Trophoblast cell (in vitro differentiated cells and primary cell): ENCODE results near the gene ABCC6.

Experiments
- DNase-seq, 2 donors: peaks; one replicate each; pipeline ENCODE4 v3.0.0-alpha.2; 2016
- H2AFZ ChIP-seq: 2 replicates; pipeline ENCODE4 v1.6.1; 2013; ENCODE audit warnings: low read length, moderate library complexity, mild to moderate bottlenecking; ENCODE audit not compliant: insufficient read depth, poor library complexity
- H2AK5ac ChIP-seq: 2 replicates; pipeline ENCODE4 v1.6.1; 2013; ENCODE audit warnings: mild to moderate bottlenecking, low read length
- H2BK120ac ChIP-seq: 2 replicates; pipeline ENCODE4 v1.6.1; 2013; ENCODE audit warnings: low read length, mild to moderate bottlenecking, moderate library complexity; ENCODE audit not compliant: insufficient read depth, poor library complexity
- H2BK12ac ChIP-seq: 2 replicates; pipeline ENCODE4 v1.6.1; 2013; ENCODE audit warnings: mild to moderate bottlenecking, low read length, moderate library complexity
- H2BK5ac ChIP-seq: 2 replicates; pipeline ENCODE4 v1.6.1; 2013; ENCODE audit warnings: low read length, low read depth, moderate library complexity, mild to moderate bottlenecking; ENCODE audit not compliant: poor library complexity
- H3K14ac ChIP-seq: 2 replicates; pipeline ENCODE4 v1.6.1; 2013; ENCODE audit warnings: mild to moderate bottlenecking, low read length
- H3K18ac ChIP-seq: 2 replicates; pipeline ENCODE4 v1.6.1; 2013; ENCODE audit warnings: mild to moderate bottlenecking, low read length
- H3K23ac ChIP-seq: 2 replicates; pipeline ENCODE4 v1.6.1; 2013; ENCODE audit warnings: low read length
- H3K27ac ChIP-seq: 2 replicates; pipeline ENCODE4 v1.5.1; 2013; ENCODE audit warnings: low read depth, mild to moderate bottlenecking, inconsistent platforms, low read length, moderate library complexity
- H3K27me3 ChIP-seq: 2 replicates; pipeline ENCODE4 v1.6.1; 2013; ENCODE audit warnings: inconsistent platforms, mild to moderate bottlenecking, low read length, moderate library complexity; ENCODE audit not compliant: insufficient read depth
- H3K36me3 ChIP-seq, 2 experiments: 1 replicate in 1 of 2; 2 replicates in 1 of 2; pipeline ENCODE4 v1.6.1; 2013; ENCODE audit warnings: low read length in 2 of 2, mild to moderate bottlenecking in 2 of 2, moderate library complexity in 1 of 2; ENCODE audit not compliant: insufficient read depth in 2 of 2, control insufficient read depth in 1 of 2
- H3K4ac ChIP-seq: 2 replicates; pipeline ENCODE4 v1.6.1; 2013; ENCODE audit warnings: low read depth, mild to moderate bottlenecking, low read length, moderate library complexity
- H3K4me1 ChIP-seq, 2 experiments: 1 replicate in 1 of 2; 2 replicates in 1 of 2; pipeline ENCODE4 v1.6.1; 2013; ENCODE audit warnings: low read length in 2 of 2, mild to moderate bottlenecking in 2 of 2, moderate library complexity in 1 of 2; ENCODE audit not compliant: insufficient read depth in 2 of 2, control insufficient read depth in 1 of 2
- H3K4me2 ChIP-seq: 2 replicates; pipeline ENCODE4 v1.6.1; 2013; ENCODE audit warnings: inconsistent platforms, mild to moderate bottlenecking, low read length, moderate library complexity
- H3K4me3 ChIP-seq: 2 replicates; pipeline ENCODE4 v1.5.1; 2013; ENCODE audit warnings: mild to moderate bottlenecking, low read depth, low read length, inconsistent platforms
- H3K79me1 ChIP-seq: one replicate; pipeline ENCODE4 v1.6.1; 2013; ENCODE audit warnings: low read length
- H3K79me2 ChIP-seq: 2 replicates; pipeline ENCODE4 v1.6.1; 2013; ENCODE audit warnings: low read length, mild to moderate bottlenecking; ENCODE audit not compliant: control insufficient read depth, insufficient read depth, poor library complexity
- H3K9ac ChIP-seq: 2 replicates; pipeline ENCODE4 v1.6.1; 2013; ENCODE audit warnings: mild to moderate bottlenecking, low read length
- H3K9me3 ChIP-seq: 2 replicates; pipeline ENCODE4 v1.6.1; 2013; ENCODE audit warnings: low read depth, mild to moderate bottlenecking, control low read depth, inconsistent platforms, low read length; ENCODE audit not compliant: insufficient read depth
- H4K12ac ChIP-seq: 2 replicates; pipeline ENCODE4 v1.6.1; 2013; ENCODE audit warnings: low read depth, mild to moderate bottlenecking, low read length, moderate library complexity
- H4K8ac ChIP-seq: 2 replicates; pipeline ENCODE4 v1.6.1; 2013; ENCODE audit warnings: low read depth, mild to moderate bottlenecking, low read length, moderate library complexity
- H4K91ac ChIP-seq: one replicate; pipeline ENCODE4 v1.6.1; 2013; ENCODE audit warnings: low read depth, mild to moderate bottlenecking, low read length, moderate library complexity
- WGBS: extraction: QIAGEN DNeasy Blood & Tissue Kit; methylation state at CpG from one replicate; pipeline ENCODE4 v1.1.7; 2013; ENCODE audit warnings: missing lambda C conversion rate; ENCODE audit not compliant: insufficient read length, insufficient coverage; ENCODE audit errors: extremely low coverage; 5-methylcytosine and 5-hydroxymethylcytosine counted together

ABCC6 gene

GRCh38 chr16:16108759-16109158 is 114.5 kb downstream of the ABCC6 start:
- H2BK12ac ChIP-seq, result no peak overlapping the region
- H3K36me3 ChIP-seq, result peaks cover 32 to 39% of the 10 kb centered on the region in 2 experiments
- H2BK120ac ChIP-seq, result no peak overlapping the region
- DNase-seq, result peak; percentile 24 to 54
- no peak overlapping the region for H2BK5ac ChIP-seq
- H3K79me1 ChIP-seq, result no peaks in the 10 kb centered on the region
- H2AFZ ChIP-seq, result no peak overlapping the region
- H3K9me3 ChIP-seq, result peaks cover 4% of the 10 kb centered on the region
- no peak overlapping the region for H3K14ac ChIP-seq
- H3K79me2 ChIP-seq, result no peaks in the 10 kb centered on the region
- H3K9ac ChIP-seq, result no peak overlapping the region
- no peak overlapping the region for H4K12ac ChIP-seq
- no peaks in the 10 kb centered on the region for H3K27me3 ChIP-seq
- H3K4me1 ChIP-seq, result no peaks in the 10 kb centered on the region
- H4K8ac ChIP-seq, result no peak overlapping the region
- no peak overlapping the region for H3K23ac ChIP-seq
- no peak overlapping the region for H3K4me2 ChIP-seq
- H3K4me3 ChIP-seq, result no peak overlapping the region
- H3K4ac ChIP-seq, result no peak overlapping the region
- no CpG with 5 or more reads among the region's 6 CpGs for WGBS
- H2AK5ac ChIP-seq, result no peak overlapping the region
- no peak overlapping the region for H4K91ac ChIP-seq
- no peak overlapping the region for H3K27ac ChIP-seq
- H3K18ac ChIP-seq, result no peak overlapping the region

GRCh38 chr16:16107839-16108238 is 115.5 kb downstream of the ABCC6 start:
- no peaks in the 10 kb centered on the region for H3K79me1 ChIP-seq
- no peak overlapping the region for H4K12ac ChIP-seq
- H2BK5ac ChIP-seq, result no peak overlapping the region
- no peak overlapping the region for H3K9ac ChIP-seq
- no peak overlapping the region for H2AK5ac ChIP-seq
- H4K91ac ChIP-seq, result no peak overlapping the region
- peaks cover 32 to 38% of the 10 kb centered on the region in 2 experiments for H3K36me3 ChIP-seq
- no peak overlapping the region for H3K27ac ChIP-seq
- no peak overlapping the region for H3K18ac ChIP-seq
- no peak overlapping the region for H3K14ac ChIP-seq
- H3K4me3 ChIP-seq, result no peak overlapping the region
- no peaks in the 10 kb centered on the region for H3K27me3 ChIP-seq
- no peak overlapping the region for H2AFZ ChIP-seq
- H4K8ac ChIP-seq, result no peak overlapping the region
- H3K9me3 ChIP-seq, result peaks cover 3% of the 10 kb centered on the region
- no peak overlapping the region for H3K23ac ChIP-seq
- no peaks in the 10 kb centered on the region for H3K4me1 ChIP-seq
- H3K4me2 ChIP-seq, result no peak overlapping the region
- no peaks in the 10 kb centered on the region for H3K79me2 ChIP-seq
- H3K4ac ChIP-seq, result no peak overlapping the region
- H2BK120ac ChIP-seq, result no peak overlapping the region
- WGBS, result no CpG with 5 or more reads among the region's 6 CpGs
- H2BK12ac ChIP-seq, result no peak overlapping the region
- DNase-seq, result no peak

GRCh38 chr16:16106466-16106865 is 116.8 kb downstream of the ABCC6 start:
- Histone ChIP-seq H3K4me3 (no peak overlapping the region), H3K79me1 (no peaks in the 10 kb centered on the region), H3K23ac (no peak overlapping the region), H3K27ac (no peak overlapping the region), H3K18ac (no peak overlapping the region), H3K4me2 (no peak overlapping the region), H3K4ac (no peak overlapping the region), H3K79me2 (no peaks in the 10 kb centered on the region), H3K4me1 (no peaks in the 10 kb centered on the region), H3K27me3 (no peaks in the 10 kb centered on the region), H3K9ac (no peak overlapping the region), H2AFZ (no peak overlapping the region), H2BK5ac (no peak overlapping the region), H4K91ac (no peak overlapping the region), H3K14ac (no peak overlapping the region), H2BK120ac (no peak overlapping the region), H2BK12ac (no peak overlapping the region), H3K9me3 (peaks cover 7% of the 10 kb centered on the region), H4K12ac (no peak overlapping the region), H4K8ac (no peak overlapping the region), H3K36me3 (peaks cover 27 to 33% of the 10 kb centered on the region in 2 experiments), H2AK5ac (no peak overlapping the region)
- no CpG with 5 or more reads among the region's 6 CpGs for WGBS
- DNase-seq, result no peak

DNA sequence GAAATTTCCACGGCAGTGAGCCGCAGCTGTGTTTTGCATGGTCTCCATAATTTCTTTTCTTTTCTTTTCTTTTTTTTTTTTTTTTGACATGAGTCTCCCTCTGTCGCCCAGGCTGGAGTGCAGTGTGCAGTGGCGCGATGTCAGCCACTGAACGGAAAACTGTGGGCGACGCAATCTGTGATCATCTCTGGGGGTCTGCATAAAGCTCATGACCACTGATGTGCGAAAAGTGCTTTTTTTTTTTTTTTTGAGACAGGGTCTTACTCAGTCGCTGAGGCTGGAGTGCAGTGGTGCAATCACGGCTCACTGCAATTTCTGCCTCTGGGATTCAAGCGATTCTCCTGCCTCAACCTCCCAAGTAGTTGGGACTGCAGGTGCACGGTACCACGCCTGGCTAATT is 117.6 kb downstream of the ABCC6 start:
- Histone ChIP-seq H3K4me2 (no peak overlapping the region), H2BK5ac (no peak overlapping the region), H3K18ac (no peak overlapping the region), H3K9me3 (peaks cover 7% of the 10 kb centered on the region), H3K4me3 (no peak overlapping the region), H2BK12ac (no peak overlapping the region), H2AFZ (no peak overlapping the region), H4K12ac (no peak overlapping the region), H3K4me1 (no peaks in the 10 kb centered on the region), H3K36me3 (peaks cover 22 to 28% of the 10 kb centered on the region in 2 experiments), H3K23ac (no peak overlapping the region), H2AK5ac (no peak overlapping the region), H4K8ac (no peak overlapping the region), H3K27me3 (no peaks in the 10 kb centered on the region), H3K27ac (no peak overlapping the region), H3K79me2 (no peaks in the 10 kb centered on the region), H3K14ac (no peak overlapping the region), H3K4ac (no peak overlapping the region), H3K79me1 (no peaks in the 10 kb centered on the region), H4K91ac (no peak overlapping the region), H3K9ac (no peak overlapping the region), H2BK120ac (no peak overlapping the region)
- DNase-seq, result no peak
- WGBS, result no CpG with 5 or more reads among the region's 14 CpGs
